Panc1 (cell line): ENCODE measurements around the gene FARP2. TPM values are rescaled to one million over a fixed set of nuclear protein-coding genes. Genes with fewer than 3 reads are reported as not detected.
"Not testable (repeated sequence)": the region's sequence is repeated elsewhere in the genome, so short reads cannot be mapped to it uniquely, and the experiment has no call there.

ENCODE experiments used
- ATAC-seq: fragments of 200-7000 bp; cut with Tn5 transposase; 2 replicates; pipeline ENCODE4 v1.9.1; 2020; ENCODE audit warnings: mild to moderate bottlenecking, moderate library complexity
- BruUV-seq: library from RNA; stranded (reverse); fragments of 400-500 nt; replicated peaks from 2 replicates; lab custom pipeline; 2021; lab: Mats Ljungman, UMichigan
- CTCF ChIA-PET: fragments of 300-600 bp; sonication (Branson Sonifier 250); formaldehyde crosslinking; loops from one replicate; lab custom pipeline; 2022; ENCODE audit warnings: antibody characterized with exemption; lab: Charles Lee
- POLR2A ChIA-PET: fragments of 300-600 bp; sonication (Branson Sonifier 250); formaldehyde crosslinking; loops from one replicate; lab custom pipeline; 2022; ENCODE audit warnings: antibody characterized with exemption; lab: Charles Lee
- DNase-seq: peaks from one replicate; pipeline ENCODE4 v3.0.0-alpha.2; 2010; ENCODE audit warnings: low read depth, low spot score
- H3K27ac ChIP-seq: 2 replicates; pipeline ENCODE4 v1.5.1; 2011; ENCODE audit warnings: mild to moderate bottlenecking, low read length, inconsistent platforms
- H3K27me3 ChIP-seq: fragments of 200-500 bp; sonication (Bioruptor generic); 2 replicates; pipeline ENCODE4 v1.6.0; 2014; ENCODE audit warnings: low read length, inconsistent platforms; ENCODE audit not compliant: control insufficient read depth, insufficient read depth
- H3K36me3 ChIP-seq: fragments of 200-500 bp; sonication (Bioruptor generic); 2 replicates; pipeline ENCODE4 v1.5.1; 2014; ENCODE audit warnings: inconsistent platforms, mild to moderate bottlenecking, low read length, moderate library complexity; ENCODE audit not compliant: control insufficient read depth, insufficient read depth
- H3K4me1 ChIP-seq: 2 replicates; pipeline ENCODE4 v1.5.1; 2011; ENCODE audit warnings: inconsistent platforms, mild to moderate bottlenecking, low read length, moderate library complexity; ENCODE audit not compliant: control insufficient read depth, insufficient read depth
- H3K4me3 ChIP-seq, 2 experiments: 2 replicates each; pipeline ENCODE4 v1.5.1; 2011 to 2012; ENCODE audit warnings: low read depth in 2 of 2, low read length in 2 of 2, mild to moderate bottlenecking in 2 of 2, inconsistent platforms in 1 of 2, moderate library complexity in 1 of 2
- H3K9me3 ChIP-seq: fragments of 200-500 bp; sonication (Bioruptor generic); 2 replicates; pipeline ENCODE4 v1.5.1; 2014; ENCODE audit warnings: low read depth, mild to moderate bottlenecking, inconsistent platforms, low read length, moderate library complexity; ENCODE audit not compliant: control insufficient read depth, insufficient read depth
- POLR2AphosphoS5 ChIP-seq: IDR thresholded peaks from 2 replicates; pipeline ENCODE4 v1.6.1; 2012; ENCODE audit warnings: mild to moderate bottlenecking, low read depth, low read length, moderate library complexity
- SIN3A ChIP-seq: IDR thresholded peaks from 2 replicates; pipeline ENCODE4 v1.6.1; 2012; ENCODE audit warnings: low read depth, mild to moderate bottlenecking, low read length, moderate library complexity, borderline replicate concordance; ENCODE audit not compliant: insufficient read depth
- TCF7L2 ChIP-seq: IDR thresholded peaks from 2 replicates; pipeline ENCODE4 v1.6.1; 2011; ENCODE audit warnings: mild to moderate bottlenecking, low read depth, low read length, inconsistent platforms
- in situ Hi-C: cut with HindIII; loops from 2 replicates; pipeline ENCODE4 v1.10.0; 2016; ENCODE audit warnings: low sequenced_read_pairs, low pct_unique_long_range_greater_than_20kb
- intact Hi-C: fragments of 100-400 bp; cut with micrococcal nuclease; formaldehyde crosslinking; loops from one replicate; pipeline ENCODE4 v1.10.0; 2022; ENCODE audit not compliant: unreplicated experiment
- total RNA-seq: library from RNA; stranded (reverse); gene quantifications from one replicate; pipeline ENCODE4 v1.2.1, GENCODE V29; 2021; ENCODE audit not compliant: unreplicated experiment
- TF ChIP-seq, protein P1 (sequence below), 2 experiments: IDR thresholded peaks; 2 replicates each; pipeline ENCODE4 v1.6.1; 2011 to 2012; ENCODE audit warnings: low read depth in 2 of 2, control low read depth in 1 of 2, low read length in 1 of 2, mild to moderate bottlenecking in 1 of 2, moderate library complexity in 1 of 2; ENCODE audit not compliant: insufficient read depth in 1 of 2
- TF ChIP-seq, protein P2 (sequence below): fragments of 450-650 bp; IDR thresholded peaks from 2 replicates; pipeline ENCODE4 v1.5.1; 2017; ENCODE audit warnings: mild to moderate bottlenecking

FARP2 gene
- total RNA-seq, 1 experiment from 2014 or later = 80.3 TPM

DNA sequence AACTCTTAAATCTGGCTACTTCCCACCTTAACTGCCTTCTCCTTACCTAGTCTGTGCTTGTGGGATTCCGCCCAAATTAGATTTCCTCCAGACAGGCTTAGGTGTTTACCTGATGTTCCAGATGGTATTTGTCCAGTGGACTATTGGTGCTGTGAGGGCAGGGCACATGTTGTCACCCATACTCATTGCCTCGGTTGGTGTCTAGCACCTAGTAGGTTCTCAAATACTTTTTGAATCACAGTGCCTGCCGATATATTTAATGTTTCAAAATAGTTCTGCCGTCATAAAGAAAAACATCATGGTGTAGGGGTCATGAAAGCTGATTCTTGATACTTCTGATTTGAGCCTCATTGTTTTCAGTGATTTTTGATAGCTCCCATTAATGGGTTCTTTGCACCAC, 39.3 kb upstream of the FARP2 start:
- TF ChIP-seq TCF7L2 = no peak
- TF ChIP-seq POLR2AphosphoS5 = no peak; the same call in 1 of the 2 replicates
- TF ChIP-seq, protein P1, sequence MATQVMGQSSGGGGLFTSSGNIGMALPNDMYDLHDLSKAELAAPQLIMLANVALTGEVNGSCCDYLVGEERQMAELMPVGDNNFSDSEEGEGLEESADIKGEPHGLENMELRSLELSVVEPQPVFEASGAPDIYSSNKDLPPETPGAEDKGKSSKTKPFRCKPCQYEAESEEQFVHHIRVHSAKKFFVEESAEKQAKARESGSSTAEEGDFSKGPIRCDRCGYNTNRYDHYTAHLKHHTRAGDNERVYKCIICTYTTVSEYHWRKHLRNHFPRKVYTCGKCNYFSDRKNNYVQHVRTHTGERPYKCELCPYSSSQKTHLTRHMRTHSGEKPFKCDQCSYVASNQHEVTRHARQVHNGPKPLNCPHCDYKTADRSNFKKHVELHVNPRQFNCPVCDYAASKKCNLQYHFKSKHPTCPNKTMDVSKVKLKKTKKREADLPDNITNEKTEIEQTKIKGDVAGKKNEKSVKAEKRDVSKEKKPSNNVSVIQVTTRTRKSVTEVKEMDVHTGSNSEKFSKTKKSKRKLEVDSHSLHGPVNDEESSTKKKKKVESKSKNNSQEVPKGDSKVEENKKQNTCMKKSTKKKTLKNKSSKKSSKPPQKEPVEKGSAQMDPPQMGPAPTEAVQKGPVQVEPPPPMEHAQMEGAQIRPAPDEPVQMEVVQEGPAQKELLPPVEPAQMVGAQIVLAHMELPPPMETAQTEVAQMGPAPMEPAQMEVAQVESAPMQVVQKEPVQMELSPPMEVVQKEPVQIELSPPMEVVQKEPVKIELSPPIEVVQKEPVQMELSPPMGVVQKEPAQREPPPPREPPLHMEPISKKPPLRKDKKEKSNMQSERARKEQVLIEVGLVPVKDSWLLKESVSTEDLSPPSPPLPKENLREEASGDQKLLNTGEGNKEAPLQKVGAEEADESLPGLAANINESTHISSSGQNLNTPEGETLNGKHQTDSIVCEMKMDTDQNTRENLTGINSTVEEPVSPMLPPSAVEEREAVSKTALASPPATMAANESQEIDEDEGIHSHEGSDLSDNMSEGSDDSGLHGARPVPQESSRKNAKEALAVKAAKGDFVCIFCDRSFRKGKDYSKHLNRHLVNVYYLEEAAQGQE (IDR thresholded peaks at IDR 0.05; ENCODE audit: insufficient read depth in 1 of 2, low read depth in 2 of 2, low read length in 1 of 2) = no peak
- TF ChIP-seq SIN3A = no peak
- TF ChIP-seq, protein P2, sequence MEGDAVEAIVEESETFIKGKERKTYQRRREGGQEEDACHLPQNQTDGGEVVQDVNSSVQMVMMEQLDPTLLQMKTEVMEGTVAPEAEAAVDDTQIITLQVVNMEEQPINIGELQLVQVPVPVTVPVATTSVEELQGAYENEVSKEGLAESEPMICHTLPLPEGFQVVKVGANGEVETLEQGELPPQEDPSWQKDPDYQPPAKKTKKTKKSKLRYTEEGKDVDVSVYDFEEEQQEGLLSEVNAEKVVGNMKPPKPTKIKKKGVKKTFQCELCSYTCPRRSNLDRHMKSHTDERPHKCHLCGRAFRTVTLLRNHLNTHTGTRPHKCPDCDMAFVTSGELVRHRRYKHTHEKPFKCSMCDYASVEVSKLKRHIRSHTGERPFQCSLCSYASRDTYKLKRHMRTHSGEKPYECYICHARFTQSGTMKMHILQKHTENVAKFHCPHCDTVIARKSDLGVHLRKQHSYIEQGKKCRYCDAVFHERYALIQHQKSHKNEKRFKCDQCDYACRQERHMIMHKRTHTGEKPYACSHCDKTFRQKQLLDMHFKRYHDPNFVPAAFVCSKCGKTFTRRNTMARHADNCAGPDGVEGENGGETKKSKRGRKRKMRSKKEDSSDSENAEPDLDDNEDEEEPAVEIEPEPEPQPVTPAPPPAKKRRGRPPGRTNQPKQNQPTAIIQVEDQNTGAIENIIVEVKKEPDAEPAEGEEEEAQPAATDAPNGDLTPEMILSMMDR = no peak
- H3K4me3 ChIP-seq = peak overlapping the region; percentile 80 to 88
- ChIA-PET POLR2A (no interaction called here), CTCF (no interaction called here)
- H3K36me3 ChIP-seq = peaks cover 8% of the 10 kb centered on the region
- H3K27me3 ChIP-seq = no peaks in the 10 kb centered on the region
- H3K9me3 ChIP-seq = no peaks in the 10 kb centered on the region
- no TSS peak for BruUV-seq
- no peak for ATAC-seq
- in situ Hi-C loops = no loop called here
- H3K4me1 ChIP-seq = peaks cover 56% of the 10 kb centered on the region
- peak overlapping the region; percentile 95 for H3K27ac ChIP-seq
- DNase-seq = no peak
- intact Hi-C loops = no loop called here

DNA sequence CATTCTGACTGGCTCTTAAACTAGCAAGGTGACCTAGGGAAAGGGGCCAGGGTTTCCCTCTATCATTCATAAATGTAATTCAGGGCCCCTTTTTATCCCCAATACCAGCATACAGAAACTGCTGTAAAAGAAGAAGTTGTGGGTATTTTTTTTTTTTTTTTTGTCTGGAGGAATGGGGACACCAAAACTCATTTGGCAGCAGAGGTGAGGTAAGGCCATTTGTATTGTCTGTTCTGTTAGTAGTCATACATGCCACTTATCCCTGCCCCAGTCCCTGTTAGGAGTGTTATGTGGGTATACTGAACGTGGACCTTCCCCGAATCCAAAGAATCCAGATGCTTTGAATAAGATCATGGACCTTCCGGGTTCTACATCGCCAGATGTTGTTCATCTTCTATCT, 38.7 kb upstream of the FARP2 start:
- BruUV-seq = TSS peak; percentile 55
- DNase-seq = no peak
- Histone ChIP-seq H3K36me3 (peaks cover 8% of the 10 kb centered on the region), H3K4me1 (peaks cover 52% of the 10 kb centered on the region), H3K9me3 (no peaks in the 10 kb centered on the region), H3K27me3 (no peaks in the 10 kb centered on the region), H3K4me3 (peak overlapping the region; percentile 80 to 88), H3K27ac (peak overlapping the region; percentile 95)
- in situ Hi-C loops (no loop called here), intact Hi-C loops (no loop called here)
- CTCF ChIA-PET = no interaction called here
- TF ChIP-seq POLR2AphosphoS5 (no peak), TCF7L2 (no peak), SIN3A (no peak)
- TF ChIP-seq, protein P2 = no peak
- POLR2A ChIA-PET = no interaction called here
- no peak for ATAC-seq

DNA sequence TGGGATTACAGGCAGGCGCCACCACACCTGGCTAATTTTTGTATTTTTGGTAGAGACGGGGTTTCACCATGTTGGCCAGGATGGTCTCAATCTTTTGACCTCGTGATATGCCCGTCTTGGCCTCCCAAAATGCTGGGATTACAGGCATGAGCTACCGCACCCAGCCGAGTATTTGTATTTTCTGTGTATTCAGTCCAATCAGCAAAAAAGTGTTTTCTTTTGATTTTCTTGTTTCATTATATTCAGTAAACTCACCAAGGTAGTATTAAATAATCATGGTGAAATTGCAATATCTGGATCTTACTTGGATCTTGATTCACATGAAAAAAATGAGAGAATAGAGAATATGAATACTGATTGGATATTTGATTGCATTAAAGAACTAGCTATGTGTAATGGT, 37.3 kb upstream of the FARP2 start:
- DNase-seq, CTCF ChIA-PET, ATAC-seq, in situ Hi-C loops, H3K9me3 ChIP-seq, H3K27me3 ChIP-seq, H3K27ac ChIP-seq, H3K4me3 ChIP-seq, BruUV-seq, H3K36me3 ChIP-seq, intact Hi-C loops: not testable (repeated sequence)
- POLR2A ChIA-PET = interaction anchor here (0.6 kb wide), 1 partner anchor 101 kb away, joined by 5 read pairs; no protein-coding TSS in a partner anchor
- H3K4me1 ChIP-seq = peaks cover 40% of the 10 kb centered on the region
